ENCODE measurements around the gene RNF31.

RNF31 gene

GRCh38 chr14:24150567-24150966, 3.3 kb downstream of the RNF31 start (continued):
- TF ChIP-seq ZC3H10 (CRISPR knock-in tag; IDR thresholded peaks at IDR 0.05): no peak

GRCh38 chr14:24150993-24151392, 3.7 kb downstream of the RNF31 start:
- TF ChIP-seq CSRNP3 (CRISPR knock-in tag; IDR thresholded peaks at IDR 0.05) (no peak), TOX (CRISPR knock-in tag; IDR thresholded peaks at IDR 0.05; ENCODE audit: borderline replicate concordance) (no peak), ZFP3 (CRISPR knock-in tag; IDR thresholded peaks at IDR 0.05) (no peak), GLIS3 (CRISPR knock-in tag; IDR thresholded peaks at IDR 0.05) (no peak), PPARA (CRISPR knock-in tag; IDR thresholded peaks at IDR 0.05; ENCODE audit: borderline replicate concordance) (no peak), TCF4 (CRISPR knock-in tag; IDR thresholded peaks at IDR 0.05; ENCODE audit: borderline replicate concordance) (no peak), ISL1 (CRISPR knock-in tag; IDR thresholded peaks at IDR 0.05) (no peak), OSR1 (CRISPR knock-in tag; IDR thresholded peaks at IDR 0.05) (no peak), ESRRG (CRISPR knock-in tag; IDR thresholded peaks at IDR 0.05) (no peak), PATZ1 (CRISPR knock-in tag; IDR thresholded peaks at IDR 0.05; ENCODE audit: borderline replicate concordance) (no peak), CREB5 (CRISPR knock-in tag; IDR thresholded peaks at IDR 0.05; ENCODE audit: low read depth) (no peak)
- no peak for ATAC-seq

- ATAC-seq: no peak
- TF ChIP-seq ISL1 (CRISPR knock-in tag; IDR thresholded peaks at IDR 0.05) (no peak), BACH2 (CRISPR knock-in tag; IDR thresholded peaks at IDR 0.05; ENCODE audit: borderline replicate concordance) (no peak), ZFP30 (CRISPR knock-in tag; IDR thresholded peaks at IDR 0.05) (no peak), POU6F1 (CRISPR knock-in tag; IDR thresholded peaks at IDR 0.05; ENCODE audit: borderline replicate concordance, low read depth) (no peak), ZNF70 (CRISPR knock-in tag; IDR thresholded peaks at IDR 0.05) (no peak), ARNTL (CRISPR knock-in tag; IDR thresholded peaks at IDR 0.05; ENCODE audit: borderline replicate concordance, low read depth) (no peak), PPARA (CRISPR knock-in tag; IDR thresholded peaks at IDR 0.05; ENCODE audit: borderline replicate concordance) (no peak), TOX (CRISPR knock-in tag; IDR thresholded peaks at IDR 0.05; ENCODE audit: borderline replicate concordance) (no peak), CSDC2 (CRISPR knock-in tag; IDR thresholded peaks at IDR 0.05) (no peak), ZC3H10 (CRISPR knock-in tag; IDR thresholded peaks at IDR 0.05) (no peak), OSR1 (CRISPR knock-in tag; IDR thresholded peaks at IDR 0.05) (no peak), CREB5 (CRISPR knock-in tag; IDR thresholded peaks at IDR 0.05; ENCODE audit: low read depth) (no peak), CSRNP3 (CRISPR knock-in tag; IDR thresholded peaks at IDR 0.05) (no peak), ZNF565 (CRISPR knock-in tag; conservative IDR thresholded peaks at IDR 0.05; ENCODE audit: low read depth) (no peak)
Measured at GRCh38 chr14:24151404-24152080, 4.2 kb downstream of the RNF31 start.
